PC-3 (cell line): ENCODE results near the gene FBLN5.

Source experiments
- EZH2 ChIP-seq: fragments of 300-600 bp; sonication (generic); IDR thresholded peaks from one replicate; pipeline ENCODE4 v1.6.1; 2017; ENCODE audit warnings: antibody characterized with exemption, mild to moderate bottlenecking, low read length; ENCODE audit not compliant: unreplicated experiment
- EZH2phosphoT487 ChIP-seq: fragments of 300-600 bp; sonication (generic); IDR thresholded peaks from 2 replicates; pipeline ENCODE4 v1.6.1; 2018; ENCODE audit warnings: mild to moderate bottlenecking, antibody characterized with exemption, low read length, borderline replicate concordance
- TF ChIP-seq, protein P1 (sequence below): fragments of 300-600 bp; sonication (generic); conservative IDR thresholded peaks from 2 replicates; pipeline ENCODE4 v1.5.1; 2017; ENCODE audit warnings: antibody characterized with exemption, low read depth, mild to moderate bottlenecking, low read length

DNA sequence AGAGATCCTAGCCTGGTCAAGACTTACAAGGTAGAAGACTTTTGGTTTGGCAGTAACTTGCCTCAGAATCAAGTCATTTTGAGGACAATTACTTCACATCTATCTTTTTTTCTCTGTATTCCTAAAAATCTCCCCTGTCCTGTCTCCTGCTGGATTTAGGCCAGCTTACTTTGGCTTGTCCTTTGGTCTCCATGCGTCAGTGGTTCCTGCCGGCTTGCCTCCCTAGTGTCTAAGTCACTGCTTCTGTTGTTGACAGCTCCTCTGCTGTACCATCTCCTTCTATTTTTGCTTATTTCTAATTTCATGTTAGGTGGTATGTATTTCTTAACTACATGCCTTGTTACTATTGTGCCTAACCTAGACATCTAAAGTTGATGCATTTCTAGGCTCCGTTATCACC lies 39.7 kb upstream of the FBLN5 start:
- TF ChIP-seq, protein P1, sequence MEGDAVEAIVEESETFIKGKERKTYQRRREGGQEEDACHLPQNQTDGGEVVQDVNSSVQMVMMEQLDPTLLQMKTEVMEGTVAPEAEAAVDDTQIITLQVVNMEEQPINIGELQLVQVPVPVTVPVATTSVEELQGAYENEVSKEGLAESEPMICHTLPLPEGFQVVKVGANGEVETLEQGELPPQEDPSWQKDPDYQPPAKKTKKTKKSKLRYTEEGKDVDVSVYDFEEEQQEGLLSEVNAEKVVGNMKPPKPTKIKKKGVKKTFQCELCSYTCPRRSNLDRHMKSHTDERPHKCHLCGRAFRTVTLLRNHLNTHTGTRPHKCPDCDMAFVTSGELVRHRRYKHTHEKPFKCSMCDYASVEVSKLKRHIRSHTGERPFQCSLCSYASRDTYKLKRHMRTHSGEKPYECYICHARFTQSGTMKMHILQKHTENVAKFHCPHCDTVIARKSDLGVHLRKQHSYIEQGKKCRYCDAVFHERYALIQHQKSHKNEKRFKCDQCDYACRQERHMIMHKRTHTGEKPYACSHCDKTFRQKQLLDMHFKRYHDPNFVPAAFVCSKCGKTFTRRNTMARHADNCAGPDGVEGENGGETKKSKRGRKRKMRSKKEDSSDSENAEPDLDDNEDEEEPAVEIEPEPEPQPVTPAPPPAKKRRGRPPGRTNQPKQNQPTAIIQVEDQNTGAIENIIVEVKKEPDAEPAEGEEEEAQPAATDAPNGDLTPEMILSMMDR: no peak
- TF ChIP-seq EZH2 (no peak), EZH2phosphoT487 (no peak)
